Left forelimb (tissue), 1 donor: Measurements from ENCODE around the gene NUDCD3.
A peak's percentile ranks its signal among the peaks of the same experiment; 100 is the strongest.

ENCODE experiments used
- DNase-seq: peaks from one replicate; pipeline ENCODE4 v3.0.0-alpha.2; 2018; ENCODE audit warnings: low spot score

NUDCD3 gene

DNA sequence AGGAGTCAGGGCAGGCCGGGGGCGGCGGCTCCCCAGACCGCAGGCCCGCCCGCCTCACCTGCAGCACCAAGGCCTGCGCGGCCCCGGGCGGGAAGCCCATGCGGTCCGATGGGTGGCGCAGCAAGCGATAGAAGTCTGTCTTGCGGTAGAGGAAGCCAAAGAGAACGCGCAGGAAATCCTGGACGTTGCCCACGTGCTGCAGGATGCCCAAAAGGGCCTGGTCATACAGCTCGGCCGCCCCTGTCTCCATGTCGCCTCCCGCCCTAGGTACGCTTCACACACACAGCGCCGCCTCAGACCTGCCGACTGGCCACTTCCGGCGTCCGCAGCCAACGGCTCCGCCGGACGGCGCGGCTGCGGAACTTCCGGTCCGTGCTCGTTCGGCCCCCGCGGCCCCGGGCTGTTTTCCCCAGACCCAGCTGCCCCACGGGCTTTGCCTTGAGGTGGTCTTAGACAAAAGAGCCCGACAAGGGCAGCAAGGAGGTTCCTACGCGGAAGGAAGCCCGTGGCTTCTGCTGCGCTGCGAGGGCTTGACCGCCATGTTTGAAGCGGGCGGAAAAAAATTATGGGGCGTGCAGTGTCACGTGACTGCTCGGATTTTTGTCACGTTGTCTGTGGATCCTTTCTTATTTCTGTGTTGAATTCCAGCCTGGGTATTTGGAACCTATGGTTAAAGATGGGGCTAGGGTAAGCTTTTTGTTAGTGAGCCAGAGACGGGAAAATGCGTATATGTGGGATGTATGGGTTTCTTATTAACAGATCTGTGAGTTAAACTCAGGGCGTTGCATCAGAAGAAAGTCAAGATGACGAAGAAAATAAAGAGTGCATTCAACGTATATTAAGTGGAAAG is at the start of gene NUDCD3:
Gene NUDCD3 (minus strand): TSS at position 308 of the 850 bp plus-strand sequence. CDS start 58 bp downstream, at position 250.
- peak; percentile 92 for DNase-seq

DNA sequence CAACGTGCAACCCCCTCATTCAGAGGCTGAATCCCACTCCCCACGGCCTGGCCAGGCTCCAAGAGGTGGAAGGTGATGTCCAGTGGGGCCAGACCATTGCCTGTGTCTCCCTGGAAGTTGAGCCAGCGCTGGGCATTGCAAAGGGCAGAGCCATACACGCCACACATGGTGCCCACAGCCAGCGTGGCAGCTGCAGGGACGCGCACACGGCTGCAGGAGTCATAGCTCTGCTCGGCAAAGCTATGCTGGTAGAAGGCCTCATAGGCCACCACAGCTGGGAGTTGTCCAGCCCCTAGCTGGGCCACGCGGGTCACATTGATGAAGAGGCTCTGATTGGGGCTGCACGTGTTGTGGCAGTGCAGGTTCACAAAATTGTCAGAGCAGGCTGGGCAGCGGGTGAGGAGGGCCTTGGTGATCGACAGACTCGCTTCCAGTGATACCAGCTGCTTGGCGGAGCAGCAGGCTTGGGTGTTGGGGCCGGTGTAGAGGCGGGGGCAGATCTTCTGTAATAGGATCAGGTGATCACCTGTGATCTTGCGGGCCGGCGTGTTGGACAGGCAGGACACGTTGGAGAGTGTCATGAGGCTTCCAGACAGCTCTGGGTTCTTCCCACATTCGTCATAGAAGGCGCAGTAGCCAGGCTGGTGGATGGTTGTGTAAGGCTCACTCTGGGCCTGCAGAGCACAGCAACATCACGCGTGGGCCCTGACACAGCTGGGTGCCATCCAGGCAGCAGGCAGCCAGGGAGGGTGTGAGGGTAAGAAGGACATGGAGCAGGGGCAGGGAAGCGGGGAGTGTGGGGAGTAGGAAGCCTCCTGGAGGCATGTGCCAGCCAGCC is 49.4 kb upstream of the NUDCD3 start:
- DNase-seq, result no peak

DNA sequence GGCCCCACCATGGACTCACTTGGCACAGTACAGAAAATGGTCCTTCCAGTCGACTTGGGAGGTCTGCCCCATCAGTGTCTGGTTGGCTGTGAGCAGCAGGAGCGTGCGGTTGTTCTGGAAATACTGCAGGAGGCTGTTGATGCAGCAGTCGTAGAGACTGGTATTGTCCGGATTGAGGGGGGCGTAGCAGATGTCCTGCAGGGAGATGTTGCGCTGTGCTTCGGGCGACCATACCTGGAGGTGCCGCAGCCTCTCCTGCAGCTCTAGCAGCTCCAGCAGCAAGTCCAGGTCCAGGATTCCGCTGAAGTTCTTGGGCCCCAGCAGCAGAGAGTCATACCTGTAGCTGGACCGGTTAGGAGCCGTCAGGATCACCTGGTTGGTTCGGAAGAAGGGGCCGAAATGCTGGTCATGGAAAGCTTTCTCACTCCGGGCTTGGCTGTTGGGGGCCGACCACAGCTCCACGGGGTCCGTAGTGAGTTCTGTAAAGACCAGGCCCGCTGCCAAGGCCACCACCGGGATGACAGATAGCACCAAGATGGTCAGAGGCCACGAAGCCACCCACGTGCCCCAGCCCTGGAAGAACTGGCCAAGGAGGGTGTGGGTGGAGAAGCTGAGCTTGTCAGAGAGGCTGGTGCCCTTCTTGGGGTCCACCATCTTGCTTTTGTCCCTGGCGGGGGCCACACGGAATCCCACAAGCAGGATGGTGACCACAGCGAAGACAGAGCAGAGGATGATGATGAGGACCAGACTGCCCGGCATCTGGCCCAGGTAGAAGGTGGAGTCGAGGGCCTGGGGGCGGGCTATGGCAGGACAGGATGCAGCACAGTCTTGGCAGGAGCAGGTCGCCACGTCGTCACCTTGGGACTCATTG is 48.6 kb upstream of the NUDCD3 start:
- no peak for DNase-seq

DNA sequence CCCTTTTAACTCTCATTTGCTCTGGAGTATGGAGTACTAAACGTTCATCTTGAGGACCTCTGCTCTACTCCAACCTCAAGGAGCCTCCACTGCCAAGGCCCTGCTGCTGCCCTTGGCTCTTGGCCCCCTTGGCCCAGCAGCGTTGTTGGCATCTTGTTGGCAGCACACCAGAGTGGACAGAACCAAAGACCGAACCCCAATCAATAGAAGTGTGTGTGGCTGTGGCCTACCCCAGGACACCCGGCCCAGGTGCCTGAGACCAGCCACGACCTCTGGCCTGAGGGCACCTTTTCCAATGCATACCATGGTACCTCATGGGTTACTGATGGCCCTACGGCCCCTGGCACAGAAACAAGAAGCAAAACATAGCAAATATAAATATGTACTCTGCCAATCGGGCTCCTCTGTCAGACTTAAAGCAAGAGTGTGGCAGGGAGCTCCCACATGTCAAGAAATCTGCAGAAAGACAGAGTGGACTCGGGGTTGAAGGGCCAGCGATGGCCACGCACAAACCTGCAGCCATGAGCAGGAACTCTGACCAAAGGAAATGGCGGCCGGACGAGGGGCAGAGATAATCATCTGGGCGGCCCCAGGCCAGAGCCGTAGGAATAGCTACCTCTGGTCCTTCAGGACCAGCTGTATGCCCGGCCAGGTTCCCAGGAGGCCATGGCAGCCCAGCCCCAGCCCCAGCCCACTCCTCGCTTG is 47.8 kb upstream of the NUDCD3 start:
- no peak for DNase-seq

DNA sequence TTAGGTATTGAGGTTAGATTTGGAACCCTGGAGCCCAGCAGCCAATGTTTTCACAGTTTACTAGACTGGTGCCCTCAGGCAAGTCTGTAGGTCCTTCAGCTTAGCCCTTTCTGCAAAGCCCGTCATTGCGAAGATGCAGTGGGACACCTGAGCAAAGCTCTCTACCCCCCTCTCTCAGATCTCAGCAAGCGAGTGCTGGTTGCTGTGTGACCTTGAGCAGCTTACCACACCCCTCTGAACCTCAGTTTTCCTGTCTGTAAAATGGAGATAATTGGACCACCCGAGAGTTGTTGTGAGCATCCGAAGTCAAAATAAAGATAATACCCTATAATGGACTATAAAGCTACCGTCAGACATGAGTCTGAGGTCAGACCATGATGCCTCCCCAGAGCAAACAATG is 47.0 kb upstream of the NUDCD3 start:
- DNase-seq, result no peak

DNA sequence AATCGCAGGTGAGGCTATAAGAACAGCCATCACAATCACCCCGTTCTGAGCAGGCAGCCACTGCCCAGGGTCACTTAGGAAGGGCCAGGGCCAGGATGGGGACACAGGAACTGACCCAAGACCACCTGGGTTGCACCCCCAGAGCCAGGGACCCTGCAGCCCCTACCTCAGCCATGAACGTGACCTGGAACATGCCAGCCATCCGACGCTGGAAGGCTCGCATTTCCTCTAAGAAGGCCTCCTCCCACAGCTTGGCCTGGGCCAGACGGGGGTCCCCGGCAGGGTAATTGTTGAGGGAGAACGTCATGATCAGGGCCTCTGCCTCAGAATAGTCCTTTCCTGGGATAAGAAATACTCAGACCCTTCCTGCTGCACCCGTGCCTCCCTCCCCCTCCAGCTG is 45.6 kb upstream of the NUDCD3 start:
- no peak for DNase-seq

DNA sequence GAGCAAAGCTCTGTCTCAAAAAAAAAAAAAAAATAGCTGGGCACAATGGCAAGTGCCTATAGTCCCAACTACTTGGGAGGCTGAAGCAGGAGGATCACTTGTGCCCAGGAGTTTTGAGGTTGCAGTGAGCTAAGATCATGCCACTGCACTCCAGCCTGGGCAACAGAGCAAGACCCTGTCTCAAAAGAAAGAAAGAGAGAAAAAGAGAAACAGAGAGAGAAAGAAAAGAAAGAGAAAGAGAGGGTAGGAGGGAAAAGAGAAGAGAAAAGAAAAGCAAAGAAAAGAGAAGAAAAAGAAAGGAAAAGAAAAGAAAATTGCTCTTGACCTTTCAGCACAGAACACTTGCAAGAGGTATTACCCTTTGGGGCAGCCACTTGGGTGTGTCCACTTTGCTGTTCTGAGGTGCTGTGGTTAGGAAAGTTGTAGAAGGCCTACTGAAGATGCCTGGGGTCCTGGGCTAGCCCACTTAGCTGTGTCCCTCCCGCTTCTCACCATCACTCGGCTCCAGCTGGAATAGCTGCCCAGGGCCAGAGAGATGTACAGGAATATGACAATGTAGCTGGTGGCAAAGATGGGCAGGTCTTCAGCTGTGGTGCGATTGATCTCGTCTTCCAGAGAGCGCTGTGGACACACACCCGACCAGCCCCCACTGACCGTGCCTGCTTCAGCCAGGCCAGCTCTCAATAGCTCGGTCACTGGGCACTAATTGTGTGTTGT is 45.0 kb upstream of the NUDCD3 start:
- no peak for DNase-seq

DNA sequence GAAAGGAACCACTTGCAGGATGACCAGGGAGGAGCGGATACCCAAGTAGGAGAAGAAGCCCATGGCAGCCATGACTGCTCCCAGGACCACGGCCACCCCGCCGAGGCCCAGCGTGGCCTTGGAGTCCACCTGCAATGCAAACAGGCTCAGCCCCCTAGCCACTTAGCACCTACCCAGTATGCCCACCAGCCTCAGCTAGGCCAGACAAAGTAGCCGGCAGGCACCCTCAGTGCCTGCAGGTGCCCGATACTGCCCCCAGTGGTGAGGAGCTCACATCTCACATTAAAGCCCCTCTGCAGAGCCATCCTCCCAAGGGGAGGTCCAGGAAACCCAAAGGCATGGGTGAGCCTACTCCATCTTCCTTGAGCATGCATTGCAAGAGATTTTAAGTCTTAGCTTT is 44.0 kb upstream of the NUDCD3 start:
- DNase-seq, result no peak

DNA sequence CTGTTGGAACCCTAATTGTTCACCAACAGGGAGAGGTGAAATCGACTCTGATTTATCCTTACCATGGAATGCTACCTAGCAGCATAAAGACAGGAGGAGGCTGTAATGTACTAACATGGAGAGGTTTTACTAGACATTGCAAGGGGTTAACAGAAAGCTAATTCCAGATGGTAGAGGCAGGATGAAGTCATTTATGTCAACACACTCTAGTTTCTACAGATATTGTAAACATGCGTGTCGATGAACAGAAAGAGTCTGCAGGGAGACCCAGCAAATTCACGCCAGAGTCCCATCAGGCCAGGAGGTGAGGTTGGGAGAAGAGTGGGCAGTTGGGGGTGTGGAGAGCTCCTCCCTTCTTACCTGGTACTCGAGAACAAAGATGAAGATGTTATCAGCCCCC is 43.6 kb upstream of the NUDCD3 start:
- no peak for DNase-seq

DNA sequence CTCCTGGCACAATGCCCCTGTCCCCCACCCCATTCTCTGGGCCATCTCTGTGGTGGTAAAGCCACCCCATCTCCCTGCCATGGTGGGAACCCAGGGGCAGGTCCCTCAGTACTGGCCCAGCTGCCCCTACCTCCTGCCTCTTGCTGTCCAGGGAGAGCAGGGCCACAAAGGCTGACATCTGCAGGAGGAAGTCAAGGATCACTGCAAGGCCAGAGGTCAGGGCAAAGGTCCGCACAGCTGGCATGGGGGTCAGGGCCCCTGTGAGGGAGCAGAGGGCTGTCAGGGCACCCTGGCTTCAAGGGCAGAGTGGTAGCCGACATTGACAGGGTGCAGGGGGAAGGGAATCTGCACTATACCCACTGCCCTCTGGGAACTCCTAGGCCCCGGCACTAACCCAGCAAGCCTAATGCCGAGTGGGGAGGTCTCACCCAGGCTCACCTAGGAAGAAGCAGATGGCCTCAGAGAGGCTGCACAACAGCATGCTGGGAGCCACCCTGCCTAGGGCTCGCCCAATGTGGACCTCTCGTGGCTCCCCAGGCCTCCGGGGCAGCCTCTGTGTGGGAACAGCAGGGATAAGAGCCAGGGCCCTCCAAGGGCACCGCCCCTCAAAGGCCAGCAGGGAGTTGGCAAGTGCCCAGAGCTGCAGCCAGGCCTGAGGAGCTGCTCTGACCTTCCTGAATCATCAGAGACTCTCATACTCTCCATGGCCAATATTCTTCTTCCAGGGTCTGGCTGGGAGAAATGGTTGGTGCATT is 43.0 kb upstream of the NUDCD3 start:
- no peak for DNase-seq

DNA sequence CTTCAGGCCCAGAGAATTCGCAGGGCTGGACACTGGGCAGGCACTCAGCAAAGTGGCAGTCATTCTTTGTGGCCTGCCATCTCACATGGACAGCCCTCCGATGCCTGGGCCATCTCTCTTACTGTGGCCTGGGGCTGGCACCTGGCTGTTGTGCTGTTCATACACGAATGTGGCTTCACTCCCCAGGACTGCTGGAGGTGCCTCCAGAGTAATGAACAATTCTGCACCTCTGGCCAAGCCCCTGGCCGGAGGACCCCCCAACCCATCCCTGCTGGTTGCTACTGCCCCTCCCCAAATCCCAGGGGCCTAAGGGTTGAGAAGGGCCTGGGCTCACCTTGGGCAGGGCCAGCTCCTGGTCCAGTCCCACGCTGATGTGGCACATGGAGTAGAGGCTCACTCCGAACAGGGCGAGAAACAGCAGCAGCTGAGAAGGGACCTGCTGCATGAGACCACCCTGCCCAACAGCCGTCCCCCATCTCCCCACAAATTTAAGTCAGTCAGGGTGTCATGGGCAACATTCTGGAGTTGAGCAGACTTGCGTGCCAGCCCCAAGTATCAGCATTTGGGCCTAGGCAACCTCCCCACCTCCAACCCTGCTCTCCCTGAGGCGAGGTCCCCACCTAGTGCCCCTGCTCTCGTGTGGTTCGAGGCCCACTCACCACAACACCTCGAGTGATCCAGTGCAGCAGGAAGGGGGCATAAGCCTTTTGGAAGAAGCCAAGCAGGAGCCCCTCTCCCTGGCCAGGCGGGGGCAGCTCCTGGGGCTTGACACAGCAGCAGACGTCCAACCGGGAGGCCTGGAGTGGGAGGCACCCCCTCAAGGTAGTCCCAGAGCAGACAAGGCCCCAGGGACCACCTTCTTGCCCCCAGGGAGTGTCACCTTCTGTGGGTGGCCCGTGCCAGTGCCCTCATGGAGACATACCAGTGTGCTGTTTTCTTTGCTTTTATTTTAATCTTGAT is 41.2 kb upstream of the NUDCD3 start:
- DNase-seq, result no peak

DNA sequence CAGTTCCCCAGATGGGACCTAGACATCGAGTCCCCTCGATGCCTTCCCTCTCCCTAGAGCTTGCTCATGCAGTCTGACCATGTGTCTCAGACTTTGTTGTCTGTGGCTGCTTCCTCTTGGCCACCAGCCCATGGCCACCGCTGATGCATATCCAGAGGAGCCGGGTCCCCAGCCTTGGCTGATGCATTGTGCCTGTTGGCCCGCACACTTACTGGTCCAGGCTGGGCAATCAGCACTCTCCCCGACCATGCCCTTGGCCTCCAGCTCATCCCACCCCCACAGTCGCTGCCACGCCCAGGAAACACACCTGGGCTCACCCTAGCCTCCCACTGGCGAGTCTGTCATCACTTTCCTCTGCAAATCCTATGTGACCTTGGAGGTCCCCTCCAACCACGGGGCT is 40.5 kb upstream of the NUDCD3 start:
- no peak for DNase-seq

DNA sequence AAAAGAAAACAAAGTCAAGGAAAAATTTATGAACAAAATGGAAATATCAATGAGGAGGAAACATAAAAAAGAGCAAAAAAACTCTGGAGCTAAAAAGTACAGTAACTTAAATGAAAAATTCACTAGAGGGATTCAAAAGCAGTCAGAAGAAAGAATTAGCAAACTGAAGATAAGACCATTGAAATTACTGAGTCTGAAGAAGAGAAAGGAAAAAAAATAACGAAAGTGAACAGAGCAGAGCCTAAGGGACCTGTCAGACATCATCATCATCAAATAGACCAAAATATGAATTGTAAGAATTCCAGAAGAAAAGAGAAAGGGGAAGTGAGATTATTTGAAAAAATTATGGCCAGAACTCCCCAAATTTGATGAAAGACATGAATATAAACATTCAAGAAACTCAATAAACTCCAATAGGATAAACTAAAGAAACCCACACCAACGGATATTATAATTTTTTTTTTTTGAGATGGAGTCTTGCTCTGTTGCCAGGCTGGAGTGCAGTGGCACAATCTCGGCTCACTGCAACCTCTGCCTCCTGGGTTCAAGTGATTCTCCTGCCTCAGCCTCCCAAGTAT is 34.4 kb upstream of the NUDCD3 start:
- no peak for DNase-seq

DNA sequence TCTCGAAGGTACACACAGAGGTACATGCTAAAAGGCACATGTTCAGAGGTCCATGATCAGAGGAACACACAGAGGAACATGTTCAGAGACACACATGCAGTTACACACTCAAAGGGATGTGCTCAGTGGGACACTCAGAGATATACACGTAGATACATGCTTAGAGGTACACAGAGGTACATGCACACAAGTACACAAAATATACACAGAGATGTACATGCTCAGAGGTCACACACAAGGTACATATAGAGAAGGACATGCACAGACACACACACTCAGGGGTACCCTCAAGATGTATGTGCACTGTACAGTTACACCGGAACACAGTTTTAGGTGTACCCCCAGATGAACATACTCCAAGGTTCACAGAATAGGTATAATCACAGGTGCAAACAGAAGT is 31.9 kb upstream of the NUDCD3 start:
- DNase-seq, result no peak

DNA sequence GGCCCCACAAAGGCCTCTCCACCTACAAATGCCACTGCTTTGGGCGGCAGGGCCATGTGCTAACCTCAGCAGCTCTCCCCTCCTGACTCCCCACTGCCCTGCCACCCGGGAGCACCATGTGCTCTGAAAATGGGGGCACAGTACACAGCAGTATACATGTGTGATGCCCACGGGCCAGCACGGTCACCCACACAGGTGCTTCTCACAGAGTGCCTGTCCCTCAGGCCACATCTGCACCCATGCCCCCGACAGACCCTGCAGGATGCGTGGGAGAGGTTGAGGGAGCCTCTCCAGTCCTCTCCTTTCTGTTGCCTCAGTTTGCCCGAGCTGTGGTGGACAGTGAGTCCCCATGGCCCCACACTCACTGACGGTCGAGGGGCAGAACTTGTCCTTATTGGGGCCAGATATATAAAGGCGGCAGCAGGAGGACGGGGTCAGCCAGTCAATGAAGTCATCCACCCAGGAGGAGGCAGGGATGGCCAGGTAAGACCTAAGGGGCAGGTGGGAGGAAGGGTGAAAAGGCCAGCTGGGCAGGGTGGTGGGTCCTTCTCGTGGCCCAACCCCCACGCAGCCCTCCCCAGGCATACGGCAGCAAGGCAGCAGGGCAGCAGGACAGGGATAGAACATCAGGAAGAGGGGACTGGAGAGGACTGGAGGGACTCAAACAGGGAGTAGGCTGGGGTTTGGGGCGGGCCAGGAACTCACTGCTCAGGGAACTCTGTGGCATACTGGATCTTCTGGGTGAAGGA is 31.1 kb upstream of the NUDCD3 start:
- DNase-seq, result no peak

DNA sequence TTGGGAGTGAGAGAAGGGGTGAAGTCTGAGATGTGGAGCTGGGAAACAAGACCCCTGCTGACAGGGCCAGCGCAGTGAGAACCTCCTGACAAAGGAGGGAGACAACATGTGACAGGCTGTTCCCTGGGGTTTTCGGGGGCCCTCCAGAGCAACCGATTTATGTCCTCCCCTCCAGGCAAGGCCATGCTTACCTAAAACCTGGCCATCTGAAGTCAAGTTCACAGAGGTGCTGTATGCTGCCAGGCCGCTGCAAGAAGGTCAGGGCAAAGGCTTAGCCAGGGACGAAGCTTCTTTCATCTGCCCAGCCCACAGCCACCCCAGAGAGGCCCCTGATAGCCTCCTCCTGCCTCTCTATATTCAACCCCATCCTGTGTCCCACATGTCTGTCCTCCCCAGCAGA is 30.1 kb upstream of the NUDCD3 start:
- no peak for DNase-seq

DNA sequence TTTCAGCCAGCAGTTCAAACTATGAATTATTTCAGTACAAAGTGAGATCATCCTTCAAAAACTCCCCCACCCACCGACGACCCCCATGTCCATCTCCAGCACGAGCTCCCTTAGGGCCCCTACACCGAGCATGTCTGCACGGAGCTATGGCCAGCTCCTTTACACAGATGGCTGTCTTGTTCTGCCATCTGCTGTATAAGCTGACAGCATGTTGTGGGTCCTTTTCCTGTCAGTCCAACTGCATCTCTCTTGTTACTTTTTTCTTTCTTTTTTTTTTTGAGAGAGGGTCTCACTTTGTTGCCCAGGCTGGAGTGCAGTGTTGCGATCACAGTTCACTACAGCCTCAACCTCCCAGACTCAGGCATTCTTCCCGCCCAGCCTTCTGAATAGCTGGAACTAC is 29.1 kb upstream of the NUDCD3 start:
- DNase-seq, result no peak

DNA sequence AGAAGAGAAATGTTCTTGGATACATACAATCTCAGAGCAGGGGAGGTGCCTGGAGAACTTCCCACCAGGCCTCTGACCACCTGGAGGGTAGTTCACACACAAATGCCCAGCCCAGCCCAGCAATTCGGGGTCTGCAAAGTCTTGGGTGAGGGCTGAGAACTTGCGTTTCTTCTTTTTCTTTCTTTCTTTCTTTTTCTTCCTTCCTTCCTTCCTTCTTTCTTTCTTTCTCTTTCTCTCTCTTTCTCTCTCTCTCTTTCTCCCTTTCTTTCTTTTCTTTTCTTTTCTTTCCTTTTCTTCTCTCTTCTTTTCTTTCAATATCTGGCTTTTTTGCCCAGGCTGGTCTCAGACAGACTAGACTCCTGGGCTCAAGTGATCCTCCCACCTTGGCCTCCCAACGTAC is 28.3 kb upstream of the NUDCD3 start:
- no peak for DNase-seq
